Measurements from ENCODE around the gene CD6. TPM values are rescaled to one million over a fixed set of nuclear protein-coding genes. Genes with fewer than 3 reads are reported as not detected.

CD6 gene
- total and polyA plus RNA-seq, 11 donors = 0.08 to 6.1 (median 0.34) TPM; not detected in 1

DNA sequence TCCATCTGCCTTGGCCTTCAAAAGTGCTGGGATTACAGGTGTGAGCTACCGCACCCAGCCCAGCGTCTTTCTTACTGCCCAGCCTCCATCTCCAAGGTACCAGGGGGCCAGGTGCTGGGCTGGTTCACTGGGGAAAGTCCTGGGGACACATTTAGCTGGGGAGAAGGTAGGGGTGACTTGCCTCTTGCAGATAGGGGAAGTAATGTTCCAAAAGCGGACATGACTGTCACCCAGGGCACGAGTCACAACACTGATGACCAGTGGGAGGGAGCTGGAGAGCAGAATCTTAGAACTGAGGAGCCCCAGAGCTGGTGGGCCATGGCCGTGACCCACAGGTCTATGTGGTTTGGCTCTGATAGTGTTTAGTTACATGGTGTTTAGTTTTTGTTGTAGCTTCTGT lies 17.1 kb upstream of the CD6 start:
- intact Hi-C loops (cut with DNase I) = loop anchor here in 2 of 10 donors (5.0 kb wide), 3 partner anchors 37 to 122 kb away; partner anchors contain the start of gene TMEM109 (in 1 of the 2)

DNA sequence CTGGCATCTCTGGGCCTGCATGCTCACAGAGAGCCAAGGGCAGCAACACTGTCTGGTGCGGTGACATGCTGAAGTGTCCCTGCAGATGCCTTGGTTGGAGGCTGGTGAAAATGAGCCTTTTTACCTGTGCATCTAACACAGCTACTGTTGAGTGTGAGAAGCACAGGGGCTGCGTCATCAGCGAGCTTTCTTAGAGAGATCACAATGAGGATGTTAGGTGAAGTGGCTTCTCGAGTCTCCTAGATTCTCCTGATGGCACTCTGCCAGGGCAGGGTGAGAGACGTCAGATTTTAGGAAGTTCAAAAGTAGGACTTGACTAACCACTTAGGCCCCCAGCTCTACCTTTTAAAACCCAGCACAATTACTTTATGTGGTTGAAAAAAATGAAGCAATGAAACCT lies 15.9 kb upstream of the CD6 start:
- DNase-seq (no peak), ATAC-seq (no peak)
- intact Hi-C loops (cut with DNase I) = loop anchor here in 1 of 10 donors (5.0 kb wide), 1 partner anchor 118 kb away; no protein-coding TSS in a partner anchor
- TF ChIP-seq, protein P1, sequence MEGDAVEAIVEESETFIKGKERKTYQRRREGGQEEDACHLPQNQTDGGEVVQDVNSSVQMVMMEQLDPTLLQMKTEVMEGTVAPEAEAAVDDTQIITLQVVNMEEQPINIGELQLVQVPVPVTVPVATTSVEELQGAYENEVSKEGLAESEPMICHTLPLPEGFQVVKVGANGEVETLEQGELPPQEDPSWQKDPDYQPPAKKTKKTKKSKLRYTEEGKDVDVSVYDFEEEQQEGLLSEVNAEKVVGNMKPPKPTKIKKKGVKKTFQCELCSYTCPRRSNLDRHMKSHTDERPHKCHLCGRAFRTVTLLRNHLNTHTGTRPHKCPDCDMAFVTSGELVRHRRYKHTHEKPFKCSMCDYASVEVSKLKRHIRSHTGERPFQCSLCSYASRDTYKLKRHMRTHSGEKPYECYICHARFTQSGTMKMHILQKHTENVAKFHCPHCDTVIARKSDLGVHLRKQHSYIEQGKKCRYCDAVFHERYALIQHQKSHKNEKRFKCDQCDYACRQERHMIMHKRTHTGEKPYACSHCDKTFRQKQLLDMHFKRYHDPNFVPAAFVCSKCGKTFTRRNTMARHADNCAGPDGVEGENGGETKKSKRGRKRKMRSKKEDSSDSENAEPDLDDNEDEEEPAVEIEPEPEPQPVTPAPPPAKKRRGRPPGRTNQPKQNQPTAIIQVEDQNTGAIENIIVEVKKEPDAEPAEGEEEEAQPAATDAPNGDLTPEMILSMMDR (IDR thresholded peaks at IDR 0.05) = no peak
- TF ChIP-seq POLR2A (IDR thresholded peaks at IDR 0.05) = no peak
- no peaks in the 10 kb centered on the region for H3K36me3 ChIP-seq
- no peak overlapping the region for H3K4me3 ChIP-seq
- H3K9me3 ChIP-seq = no peaks in the 10 kb centered on the region
- H3K27ac ChIP-seq = no peak overlapping the region
- peaks cover 0 to 39% (median 6%) of the 10 kb centered on the region in 12 donors for H3K4me1 ChIP-seq
- WGBS, 4 donors = 50 to 56% (median 53%) methylated on average over 5 of the region's 5 CpGs
- H3K27me3 ChIP-seq = peaks cover 0 to 5% (median 0%) of the 10 kb centered on the region in 9 donors

More for the DNA sequence above, 17.1 kb upstream of the CD6 start:
- H3K4me3 ChIP-seq = no peak overlapping the region
- H3K9me3 ChIP-seq = no peaks in the 10 kb centered on the region
- ATAC-seq = no peak
- H3K27me3 ChIP-seq = peaks cover 0 to 5% (median 0%) of the 10 kb centered on the region in 9 donors
- peaks cover 0 to 48% (median 13%) of the 10 kb centered on the region in 12 donors for H3K4me1 ChIP-seq
- DNase-seq = no peak
- WGBS, 4 donors = 83 to 88% (median 86%) methylated on average over 5 of the region's 5 CpGs
- H3K27ac ChIP-seq = peak overlapping the region in 1 of 12 donors; percentile 96
- no peaks in the 10 kb centered on the region for H3K36me3 ChIP-seq
- no peak for TF ChIP-seq POLR2A (IDR thresholded peaks at IDR 0.05)
- TF ChIP-seq, protein P1 (IDR thresholded peaks at IDR 0.05) = no peak

DNA sequence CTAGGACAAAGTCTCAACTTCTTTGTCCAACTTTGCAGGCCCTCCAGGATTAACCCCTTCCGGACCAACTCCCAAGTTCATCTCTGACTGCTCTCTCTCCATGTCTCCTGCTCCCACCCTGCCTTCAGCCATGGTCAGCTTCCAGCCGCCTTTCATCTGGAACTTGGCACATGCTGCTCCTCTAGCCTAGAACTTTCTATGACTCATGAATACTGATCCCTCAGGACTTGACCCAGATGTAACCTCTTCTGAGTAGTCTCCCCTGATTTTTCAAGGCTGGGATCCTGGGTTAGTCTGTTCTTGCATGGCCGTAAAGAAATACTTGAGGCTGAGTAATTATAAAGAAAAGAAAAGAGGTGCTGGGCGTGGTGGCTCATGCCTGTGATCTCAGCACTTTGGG lies 14.3 kb upstream of the CD6 start:
- H3K36me3 ChIP-seq = no peaks in the 10 kb centered on the region
- H3K4me3 ChIP-seq = no peak overlapping the region
- peak in 1 of 4 donors; percentile 59 for ATAC-seq
- H3K4me1 ChIP-seq = peaks cover 0 to 32% (median 3%) of the 10 kb centered on the region in 12 donors
- intact Hi-C loops (cut with DNase I) = loop anchor here in 1 of 10 donors (5.0 kb wide), 1 partner anchor 120 kb away; no protein-coding TSS in a partner anchor
- no peaks in the 10 kb centered on the region for H3K9me3 ChIP-seq
- DNase-seq = no peak
- peaks cover 0 to 6% (median 0%) of the 10 kb centered on the region in 9 donors for H3K27me3 ChIP-seq
- whole genome bisulfite sequencing, 4 donors = 79 to 89% (median 84%) methylated on average over 4 of the region's 4 CpGs
- H3K27ac ChIP-seq = no peak overlapping the region
- TF ChIP-seq POLR2A (IDR thresholded peaks at IDR 0.05) = no peak

DNA sequence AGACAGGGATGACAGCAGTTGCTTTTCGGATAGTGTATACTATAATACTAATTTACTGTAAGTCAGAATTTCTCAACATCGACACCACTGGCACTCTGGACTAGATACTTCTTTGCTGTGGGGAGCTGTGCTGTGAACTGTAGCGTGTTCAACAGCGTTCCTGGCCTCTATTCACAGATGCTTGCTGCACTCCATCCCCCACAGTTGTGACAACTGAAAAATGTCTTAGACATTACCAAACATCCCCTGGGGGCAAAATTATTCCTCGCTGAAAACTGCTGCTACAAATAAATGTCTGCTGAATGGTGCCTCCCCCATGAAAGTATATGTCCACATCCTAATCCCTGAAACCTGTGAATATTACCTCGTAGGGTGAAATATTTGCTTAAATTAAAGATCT lies 12.0 kb upstream of the CD6 start:
- Histone ChIP-seq H3K36me3 (no peaks in the 10 kb centered on the region), H3K27me3 (peaks cover 0 to 15% (median 0%) of the 10 kb centered on the region in 9 donors), H3K27ac (no peak overlapping the region), H3K4me1 (peaks cover 0 to 10% (median 0%) of the 10 kb centered on the region in 12 donors), H3K9me3 (no peaks in the 10 kb centered on the region), H3K4me3 (no peak overlapping the region)
- TF ChIP-seq POLR2A (IDR thresholded peaks at IDR 0.05) = no peak
- TF ChIP-seq, protein P1 (IDR thresholded peaks at IDR 0.05) = no peak
- peak in 1 of 4 donors; percentile 30 for ATAC-seq
- DNase-seq = no peak
- intact Hi-C loops (cut with DNase I) = loop anchor here in 1 of 10 donors (5.0 kb wide), 1 partner anchor 122 kb away; no protein-coding TSS in a partner anchor
- 68 to 77% (median 73%) methylated on average over 6 of the region's 6 CpGs for WGBS, 4 donors

Data from heart left ventricle (tissue), 16 donors.